OCI-LY3 (cell line): ENCODE measurements around the gene SPEF1.
A peak's percentile ranks its signal among the peaks of the same experiment; 100 is the strongest.

Experiments used
- EZH2phosphoT487 ChIP-seq: fragments of 200-600 bp; shearing (Covaris generic); IDR thresholded peaks from 2 replicates; pipeline ENCODE4 v1.6.1; 2018; ENCODE audit warnings: antibody characterized with exemption, mixed run types, low read depth
- TF ChIP-seq, protein P1 (sequence below): fragments of 200-600, 300-600 bp; sonication (generic); IDR thresholded peaks from 2 replicates; pipeline ENCODE4 v1.5.1; 2014; ENCODE audit warnings: antibody characterized with exemption, low read length, low read depth

GRCh38 chr20:3820048-3820900 is 39.0 kb upstream of the SPEF1 start, which contains the start of gene AP5S1:
- TF ChIP-seq, protein P1, sequence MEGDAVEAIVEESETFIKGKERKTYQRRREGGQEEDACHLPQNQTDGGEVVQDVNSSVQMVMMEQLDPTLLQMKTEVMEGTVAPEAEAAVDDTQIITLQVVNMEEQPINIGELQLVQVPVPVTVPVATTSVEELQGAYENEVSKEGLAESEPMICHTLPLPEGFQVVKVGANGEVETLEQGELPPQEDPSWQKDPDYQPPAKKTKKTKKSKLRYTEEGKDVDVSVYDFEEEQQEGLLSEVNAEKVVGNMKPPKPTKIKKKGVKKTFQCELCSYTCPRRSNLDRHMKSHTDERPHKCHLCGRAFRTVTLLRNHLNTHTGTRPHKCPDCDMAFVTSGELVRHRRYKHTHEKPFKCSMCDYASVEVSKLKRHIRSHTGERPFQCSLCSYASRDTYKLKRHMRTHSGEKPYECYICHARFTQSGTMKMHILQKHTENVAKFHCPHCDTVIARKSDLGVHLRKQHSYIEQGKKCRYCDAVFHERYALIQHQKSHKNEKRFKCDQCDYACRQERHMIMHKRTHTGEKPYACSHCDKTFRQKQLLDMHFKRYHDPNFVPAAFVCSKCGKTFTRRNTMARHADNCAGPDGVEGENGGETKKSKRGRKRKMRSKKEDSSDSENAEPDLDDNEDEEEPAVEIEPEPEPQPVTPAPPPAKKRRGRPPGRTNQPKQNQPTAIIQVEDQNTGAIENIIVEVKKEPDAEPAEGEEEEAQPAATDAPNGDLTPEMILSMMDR, result peak; percentile 99
- TF ChIP-seq EZH2phosphoT487, result no peak
